Neural crest cell (in vitro differentiated cells): ENCODE measurements around the gene SNTA1. TPM values are rescaled to one million over a fixed set of nuclear protein-coding genes. Genes with fewer than 3 reads are reported as not detected.
"Not testable (repeated sequence)": the region's sequence is repeated elsewhere in the genome, so short reads cannot be mapped to it uniquely, and the experiment has no call there.

Source experiments
- DNase-seq: peaks from one replicate; pipeline ENCODE4 v3.0.0; 2021; ENCODE audit warnings: low read depth, mixed read lengths, low spot score
- H3K27ac Mint-ChIP-seq: one replicate; pipeline ENCODE4 v1.8.0; 2021; ENCODE audit warnings: mild to moderate bottlenecking, mixed read lengths; ENCODE audit not compliant: unreplicated experiment
- H3K27me3 Mint-ChIP-seq: 2 replicates; pipeline ENCODE4 v1.8.0; 2021; ENCODE audit warnings: low read depth, mild to moderate bottlenecking, mixed read lengths
- H3K36me3 Mint-ChIP-seq: 2 replicates; pipeline ENCODE4 v1.8.0; 2021; ENCODE audit warnings: low read depth, mild to moderate bottlenecking, mixed read lengths
- H3K4me1 Mint-ChIP-seq: 2 replicates; pipeline ENCODE4 v1.8.0; 2021; ENCODE audit warnings: mixed read lengths
- H3K4me3 Mint-ChIP-seq: one replicate; pipeline ENCODE4 v1.8.0; 2021; ENCODE audit warnings: mild to moderate bottlenecking, mixed read lengths
- H3K9me3 Mint-ChIP-seq: 2 replicates; pipeline ENCODE4 v1.8.0; 2021; ENCODE audit warnings: mixed read lengths
- CTCF ChIP-seq: fragments of 200-600 bp; sonication (generic); conservative IDR thresholded peaks from 2 replicates; pipeline ENCODE4 v1.5.0; 2021; ENCODE audit warnings: antibody characterized with exemption, mild to moderate bottlenecking
- total RNA-seq: library from RNA; stranded (reverse); gene quantifications from 2 replicates; pipeline ENCODE4 v1.2.1, GENCODE V29; 2021

Gene SNTA1
- total RNA-seq, 1 donor from 2014 or later, result 9.4 TPM

DNA sequence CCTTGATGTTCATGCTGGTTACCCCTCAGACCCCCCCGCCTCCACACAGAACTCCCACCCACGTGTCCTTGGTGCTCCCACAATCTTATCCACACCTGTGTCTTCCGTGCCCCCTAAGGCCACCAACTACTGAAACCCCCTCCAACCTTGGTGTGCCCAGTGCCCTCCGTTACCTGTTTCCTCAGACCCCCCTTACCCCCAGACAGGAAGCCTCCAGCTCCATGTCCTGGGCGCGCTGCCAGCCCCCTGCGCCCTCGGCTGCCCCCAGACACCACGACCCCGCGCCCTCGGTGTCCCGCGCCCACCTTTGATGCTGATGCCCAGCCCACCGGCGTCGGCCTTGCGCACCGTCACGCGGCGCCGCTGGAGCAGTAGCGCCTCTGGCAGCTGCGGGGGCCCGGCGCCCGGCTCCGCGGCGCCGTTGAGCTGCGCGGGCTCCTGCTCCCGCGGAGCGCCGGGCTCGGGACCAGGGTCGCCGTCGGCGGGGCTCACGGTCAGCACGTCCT, 504 bp downstream of the SNTA1 start:
- DNase-seq, result no peak
- no peak overlapping the region for H3K27ac Mint-ChIP-seq
- TF ChIP-seq CTCF, result no peak

GRCh38 chr20:33442136-33443005, 1.2 kb downstream of the SNTA1 start:
- H3K4me3 Mint-ChIP-seq, result peak overlapping the region; percentile 84
- no peaks in the 10 kb centered on the region for H3K9me3 Mint-ChIP-seq
- H3K36me3 Mint-ChIP-seq, result no peaks in the 10 kb centered on the region
- DNase-seq, result no peak
- H3K27ac Mint-ChIP-seq, result no peak overlapping the region
- H3K4me1 Mint-ChIP-seq, result peaks cover 18% of the 10 kb centered on the region
- peaks cover 23% of the 10 kb centered on the region for H3K27me3 Mint-ChIP-seq
- no peak for TF ChIP-seq CTCF

More for the DNA sequence above, 504 bp downstream of the SNTA1 start:
- H3K27me3 Mint-ChIP-seq, result peaks cover 23% of the 10 kb centered on the region
- no peaks in the 10 kb centered on the region for H3K36me3 Mint-ChIP-seq
- H3K9me3 Mint-ChIP-seq, result no peaks in the 10 kb centered on the region
- H3K4me1 Mint-ChIP-seq, result peaks cover 18% of the 10 kb centered on the region
- H3K4me3 Mint-ChIP-seq, result peak overlapping the region; percentile 84

- no peaks in the 10 kb centered on the region for H3K9me3 Mint-ChIP-seq
- no peak overlapping the region for H3K27ac Mint-ChIP-seq
- peak overlapping the region; percentile 84 for H3K4me3 Mint-ChIP-seq
- H3K36me3 Mint-ChIP-seq, result no peaks in the 10 kb centered on the region
- peaks cover 23% of the 10 kb centered on the region for H3K27me3 Mint-ChIP-seq
- TF ChIP-seq CTCF, result no peak
- no peak for DNase-seq
- H3K4me1 Mint-ChIP-seq, result peaks cover 18% of the 10 kb centered on the region
These were observed 2.2 kb downstream of the SNTA1 start for GRCh38 chr20:33441142-33441955.

GRCh38 chr20:33440562-33440961, 3.0 kb downstream of the SNTA1 start:
- H3K27ac Mint-ChIP-seq, H3K9me3 Mint-ChIP-seq, DNase-seq, H3K4me3 Mint-ChIP-seq, H3K36me3 Mint-ChIP-seq: not testable (repeated sequence)
- Mint-ChIP-seq H3K27me3 (peaks cover 21% of the 10 kb centered on the region), H3K4me1 (peaks cover 18% of the 10 kb centered on the region)

DNA sequence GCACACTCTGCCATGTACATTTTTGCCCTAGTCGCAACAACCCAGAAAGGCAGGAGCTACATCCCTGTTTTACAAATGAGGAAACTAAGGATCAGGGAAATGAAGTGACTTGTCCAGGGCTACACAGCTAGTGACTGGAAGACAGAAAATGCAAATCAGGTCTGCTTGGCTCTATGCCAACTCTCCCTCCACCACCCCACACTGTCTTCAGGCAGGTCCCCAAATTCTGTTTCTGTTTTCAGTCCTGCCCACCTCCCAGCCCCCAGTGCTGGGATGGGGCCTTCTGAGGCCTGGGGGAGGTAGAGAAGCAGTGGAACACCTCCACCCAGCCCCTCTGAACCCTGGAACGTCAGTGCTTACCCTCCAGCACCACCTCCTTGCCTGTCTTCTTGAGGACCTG, 5.1 kb downstream of the SNTA1 start:
- Mint-ChIP-seq H3K27ac (peak overlapping the region; percentile 35), H3K4me3 (no peak overlapping the region), H3K9me3 (no peaks in the 10 kb centered on the region), H3K36me3 (no peaks in the 10 kb centered on the region), H3K4me1 (peaks cover 5% of the 10 kb centered on the region), H3K27me3 (peaks cover 14% of the 10 kb centered on the region)
- no peak for DNase-seq
- no peak for TF ChIP-seq CTCF
